ENCODE results near the gene CDKAL1. TPM values are rescaled to one million over a fixed set of nuclear protein-coding genes. Genes with fewer than 3 reads are reported as not detected.

The CDKAL1 gene
- total RNA-seq, 1 donor from 2014 or later, result 39.6 TPM

GRCh38 chr6:21141616-21142303 lies 607.5 kb downstream of the CDKAL1 start:
- Mint-ChIP-seq H3K27me3 (ENCODE audit: insufficient read depth, low read depth) (peaks cover 4% of the 10 kb centered on the region), H3K4me1 (peaks cover 47% of the 10 kb centered on the region), H3K27ac (no peak overlapping the region)

GRCh38 chr6:21142741-21143140 lies 608.5 kb downstream of the CDKAL1 start:
- Histone ChIP-seq H3K4me1 (peaks cover 9% of the 10 kb centered on the region), H4K20me1 (ENCODE audit: low read depth) (no peaks in the 10 kb centered on the region), H3K27ac (no peak overlapping the region), H3K79me2 (ENCODE audit: low read depth) (no peaks in the 10 kb centered on the region), H2AFZ (replicated peaks) (no peak overlapping the region), H3K9me3 (ENCODE audit: low read depth) (no peaks in the 10 kb centered on the region), H3K4me2 (no peak overlapping the region), H3K36me3 (no peaks in the 10 kb centered on the region), H3F3A (ENCODE audit: low read depth) (no peaks in the 10 kb centered on the region), H3K4me3 (no peak overlapping the region), H3K9ac (no peak overlapping the region), H3K27me3 (no peaks in the 10 kb centered on the region)
- Mint-ChIP-seq H3K27ac (no peak overlapping the region), H3K27me3 (ENCODE audit: insufficient read depth, low read depth) (peaks cover 4% of the 10 kb centered on the region), H3K9me3 (peaks cover 5% of the 10 kb centered on the region), H3K4me1 (peaks cover 43% of the 10 kb centered on the region), H3K4me3 (no peak overlapping the region), H3K36me3 (peaks cover 8% of the 10 kb centered on the region)
- no peak for DNase-seq (ENCODE audit: low spot score)
- TF ChIP-seq CTCF (IDR thresholded peaks at IDR 0.05) (no peak), EZH2phosphoT487 (IDR thresholded peaks at IDR 0.05) (no peak), EZH2 (IDR thresholded peaks at IDR 0.05) (no peak)

More at GRCh38 chr6:21141616-21142303, 607.5 kb downstream of the CDKAL1 start:
- Histone ChIP-seq H4K20me1 (ENCODE audit: low read depth) (no peaks in the 10 kb centered on the region), H3K27me3 (no peaks in the 10 kb centered on the region), H3K4me2 (no peak overlapping the region), H2AFZ (replicated peaks) (no peak overlapping the region), H3F3A (ENCODE audit: low read depth) (no peaks in the 10 kb centered on the region), H3K4me3 (no peak overlapping the region), H3K9ac (no peak overlapping the region), H3K9me3 (ENCODE audit: low read depth) (no peaks in the 10 kb centered on the region), H3K4me1 (peaks cover 12% of the 10 kb centered on the region), H3K27ac (no peak overlapping the region), H3K79me2 (ENCODE audit: low read depth) (no peaks in the 10 kb centered on the region), H3K36me3 (no peaks in the 10 kb centered on the region)
- H3K36me3 Mint-ChIP-seq, result peaks cover 8% of the 10 kb centered on the region
- no peak for DNase-seq (ENCODE audit: low spot score)
- TF ChIP-seq CTCF (IDR thresholded peaks at IDR 0.05) (no peak), EZH2phosphoT487 (IDR thresholded peaks at IDR 0.05) (no peak), EZH2 (IDR thresholded peaks at IDR 0.05) (no peak)
- no peak overlapping the region for H3K4me3 Mint-ChIP-seq
- H3K9me3 Mint-ChIP-seq, result peaks cover 4% of the 10 kb centered on the region

- Mint-ChIP-seq H3K9me3 (peaks cover 5% of the 10 kb centered on the region), H3K4me3 (no peak overlapping the region), H3K27me3 (ENCODE audit: insufficient read depth, low read depth) (peaks cover 4% of the 10 kb centered on the region), H3K27ac (no peak overlapping the region), H3K4me1 (peaks cover 39% of the 10 kb centered on the region), H3K36me3 (peaks cover 8% of the 10 kb centered on the region)
- Histone ChIP-seq H3K4me1 (peaks cover 6% of the 10 kb centered on the region), H3K9ac (no peak overlapping the region), H2AFZ (replicated peaks) (no peak overlapping the region), H3F3A (ENCODE audit: low read depth) (no peaks in the 10 kb centered on the region), H4K20me1 (ENCODE audit: low read depth) (no peaks in the 10 kb centered on the region), H3K4me3 (no peak overlapping the region), H3K9me3 (ENCODE audit: low read depth) (no peaks in the 10 kb centered on the region), H3K36me3 (no peaks in the 10 kb centered on the region), H3K27me3 (no peaks in the 10 kb centered on the region), H3K27ac (no peak overlapping the region), H3K4me2 (no peak overlapping the region), H3K79me2 (ENCODE audit: low read depth) (no peaks in the 10 kb centered on the region)
- TF ChIP-seq CTCF (IDR thresholded peaks at IDR 0.05) (no peak), EZH2 (IDR thresholded peaks at IDR 0.05) (no peak), EZH2phosphoT487 (IDR thresholded peaks at IDR 0.05) (no peak)
- no peak for DNase-seq (ENCODE audit: low spot score)
Measured at GRCh38 chr6:21143645-21144044, 609.4 kb downstream of the CDKAL1 start.

All from neural progenitor cell (in vitro differentiated cells).